ENCODE data around the gene C10orf67. TPM values are rescaled to one million over a fixed set of nuclear protein-coding genes. Genes with fewer than 3 reads are reported as not detected.
"Not testable (repeated sequence)": the region's sequence is repeated elsewhere in the genome, so short reads cannot be mapped to it uniquely, and the experiment has no call there.

C10orf67 gene
- total RNA-seq, 1 donor from 2014 or later = 0.08 TPM

DNA sequence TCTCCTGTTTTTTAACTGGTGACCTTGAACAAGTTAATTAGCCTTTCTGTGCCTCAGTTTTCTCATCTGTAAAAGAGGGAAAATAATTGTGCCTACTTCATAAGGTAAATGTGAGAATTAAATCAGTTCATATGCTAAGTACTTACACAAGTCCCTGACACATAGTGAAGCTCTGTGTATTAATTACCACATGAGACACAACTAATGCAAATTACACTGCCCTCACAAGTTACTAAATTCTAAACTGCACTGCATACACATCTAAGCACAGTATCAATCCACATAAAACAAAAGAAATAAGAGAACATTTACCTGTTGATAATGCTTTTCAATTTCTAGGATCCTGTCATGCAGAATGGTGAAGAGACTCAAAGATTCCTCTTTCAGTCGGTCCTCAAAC lies 22.5 kb downstream of the C10orf67 start:
- no peak for ATAC-seq

DNA sequence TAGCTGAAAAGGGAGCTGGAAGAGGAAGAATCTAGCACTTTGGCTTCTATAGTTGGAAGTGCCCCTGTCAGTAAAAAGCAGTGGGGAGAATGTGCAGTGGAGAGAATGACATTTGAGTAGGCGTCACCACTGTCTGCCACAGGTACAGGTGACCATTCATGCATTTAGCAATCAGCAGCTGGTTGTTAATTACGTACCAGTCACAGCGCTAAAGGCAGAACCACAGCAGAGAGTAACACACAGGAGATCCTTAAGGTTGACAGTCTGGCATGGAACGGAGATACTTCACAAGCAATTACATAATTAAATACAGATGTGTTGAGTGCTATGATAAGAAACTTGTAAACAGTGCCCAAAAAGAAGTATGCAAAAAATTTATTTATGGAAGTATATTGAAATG lies 24.8 kb downstream of the C10orf67 start:
- ATAC-seq = no peak

DNA sequence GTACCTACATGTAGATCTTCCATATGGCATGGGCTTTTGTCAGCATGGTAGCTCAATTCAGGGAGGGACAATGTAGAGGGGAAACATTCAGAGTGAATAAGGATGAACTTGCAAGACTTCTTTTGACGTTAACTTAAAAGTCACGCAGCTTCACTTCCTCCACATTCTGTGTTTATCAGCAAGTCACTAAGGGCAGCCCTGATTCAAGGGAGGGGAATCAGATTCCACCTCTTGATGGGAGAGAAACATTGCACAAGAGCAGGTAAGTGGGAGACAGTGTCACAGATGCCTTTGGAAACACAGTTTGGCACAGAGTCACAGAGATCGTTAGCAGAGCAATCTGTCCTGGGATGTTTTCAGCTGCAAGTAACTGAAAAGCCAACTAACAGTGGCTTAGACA lies 26.2 kb downstream of the C10orf67 start:
- ATAC-seq = no peak

DNA sequence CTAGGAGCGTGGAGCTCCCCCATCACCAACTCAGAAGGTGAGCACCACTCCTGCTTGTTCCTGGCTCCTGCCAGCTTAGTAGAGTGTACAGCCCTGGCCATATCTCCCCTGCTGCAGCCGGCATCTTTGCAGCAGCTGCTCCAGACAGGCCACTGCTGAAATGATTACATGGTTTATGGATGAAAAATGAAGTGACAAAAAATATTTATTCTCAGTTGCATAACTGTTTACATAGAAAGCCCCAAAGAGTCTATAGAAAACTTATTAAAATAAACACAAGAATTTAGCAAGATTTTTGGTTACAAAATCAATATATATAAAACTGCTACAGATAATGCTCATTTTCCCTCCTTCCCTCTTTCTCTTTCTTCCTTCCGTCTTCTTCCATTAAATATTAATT lies 27.2 kb downstream of the C10orf67 start:
- no peak for ATAC-seq

DNA sequence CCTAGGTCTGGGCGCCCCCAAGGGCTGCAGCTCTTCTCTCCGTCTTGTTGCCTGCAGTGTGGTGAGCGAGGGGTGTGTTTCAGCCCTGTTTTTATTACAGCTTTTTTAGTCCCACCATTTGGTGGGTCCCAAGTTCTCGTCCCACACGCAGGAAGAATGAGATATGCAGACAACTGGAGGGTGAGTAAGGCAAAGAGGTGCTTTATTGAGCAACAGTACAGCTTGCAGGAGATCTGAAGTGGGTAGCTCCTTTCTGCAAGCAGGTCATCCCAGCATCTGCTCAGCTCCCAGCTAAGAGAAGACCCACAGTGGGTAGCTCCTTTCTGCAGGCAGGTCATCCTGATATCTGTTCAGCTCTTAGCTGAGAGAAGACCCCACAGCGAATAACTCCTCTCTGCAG lies 28.2 kb downstream of the C10orf67 start:
- no peak for ATAC-seq

DNA sequence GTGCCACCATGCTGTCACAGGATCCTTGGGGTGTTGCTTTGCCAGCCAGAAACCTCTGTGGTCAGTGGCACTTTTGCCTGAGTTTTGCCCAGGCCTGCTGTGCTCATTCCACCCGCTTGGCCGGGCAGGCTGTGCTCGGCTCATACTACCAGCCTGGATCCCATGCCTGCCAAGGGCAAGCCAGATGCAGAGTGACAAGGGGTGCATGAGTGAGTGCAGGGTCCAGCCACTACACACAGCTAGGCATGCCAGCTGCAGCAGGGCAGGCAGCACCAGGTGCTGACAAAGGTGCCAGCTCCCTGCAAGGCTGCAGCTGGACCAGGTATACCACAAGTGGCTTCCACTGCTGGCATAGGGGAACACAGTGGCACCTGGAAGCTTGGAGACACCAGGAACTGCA lies 28.6 kb downstream of the C10orf67 start:
- no peak for ATAC-seq

DNA sequence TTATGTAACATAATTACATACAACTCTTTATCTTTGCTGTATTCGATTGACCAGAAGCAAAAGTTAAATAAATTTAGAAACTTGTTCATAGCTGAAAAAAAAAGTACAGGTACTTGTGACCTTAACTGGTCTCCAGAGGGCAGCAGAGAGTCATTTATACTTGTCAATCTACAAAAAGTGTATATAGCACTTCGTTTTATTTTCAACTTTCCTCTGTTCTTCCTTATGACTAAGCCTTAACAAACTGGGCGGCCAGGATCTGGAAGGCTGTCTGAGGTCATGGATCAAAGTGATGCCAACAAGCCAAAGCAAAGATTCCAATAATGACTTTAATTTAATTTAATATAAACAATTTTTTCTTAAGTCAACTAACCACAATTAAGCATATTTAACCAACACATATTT lies 29.8 kb downstream of the C10orf67 start:
- ATAC-seq = peak; percentile 90

DNA sequence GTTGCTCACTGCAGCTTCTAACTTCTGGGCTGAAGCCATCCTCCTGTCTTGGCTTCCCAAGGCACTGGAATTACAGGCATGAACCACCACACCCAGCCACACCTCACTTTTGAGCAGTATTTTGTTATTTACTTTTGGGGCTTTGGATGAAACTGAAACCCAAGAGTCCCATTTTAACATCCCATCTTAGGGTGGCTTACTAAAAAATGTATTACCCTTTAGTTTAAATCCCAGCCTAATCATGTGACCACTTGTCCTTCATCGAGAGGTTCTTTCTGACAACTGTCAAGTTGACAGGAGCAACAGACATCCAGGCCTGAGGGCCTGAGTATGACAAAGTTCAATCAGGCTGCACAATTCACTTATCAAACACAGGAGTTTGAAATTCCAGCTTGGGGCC lies 33.6 kb downstream of the C10orf67 start:
- ATAC-seq = no peak

DNA sequence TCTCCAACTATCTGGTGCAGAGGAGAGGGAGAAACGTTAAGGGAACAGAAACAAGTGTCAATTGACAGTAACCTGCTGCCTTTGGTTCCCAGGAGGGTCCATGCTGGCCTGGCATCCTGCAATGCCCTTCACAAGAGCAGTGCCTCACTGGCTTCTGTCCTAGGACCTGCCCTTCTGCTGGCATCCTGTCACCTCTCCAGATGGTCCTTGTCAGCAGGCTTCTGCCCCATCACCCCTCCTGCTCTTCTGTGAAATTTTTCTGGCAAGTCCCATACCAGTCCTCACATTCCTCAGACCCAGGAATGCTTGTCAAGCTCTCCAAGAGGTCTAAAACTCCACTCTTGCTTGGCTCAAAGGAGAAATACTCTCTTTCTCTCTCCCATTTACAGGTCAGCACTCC lies 34.2 kb downstream of the C10orf67 start:
- ATAC-seq = no peak

DNA sequence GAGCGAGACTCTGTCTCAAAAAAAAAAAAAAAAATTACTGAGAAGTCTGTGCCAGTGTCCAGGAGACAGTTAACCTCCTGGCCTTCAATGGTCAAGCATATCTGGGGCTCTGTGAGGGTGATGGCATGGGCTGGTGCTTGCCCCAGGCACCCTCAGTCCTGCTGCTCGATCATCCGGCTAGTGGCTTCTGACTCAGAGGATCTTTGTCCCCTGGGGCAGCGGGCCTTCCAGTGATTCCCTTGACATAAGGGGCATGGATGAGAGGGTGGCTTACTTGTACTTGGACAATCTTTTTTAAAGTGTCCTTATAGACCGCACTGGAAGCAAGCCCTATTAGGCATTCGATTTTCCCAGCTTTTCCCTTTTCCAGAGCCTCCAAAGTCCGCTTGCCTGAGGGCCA lies 44.6 kb downstream of the C10orf67 start:
- ATAC-seq = not testable (repeated sequence)

DNA sequence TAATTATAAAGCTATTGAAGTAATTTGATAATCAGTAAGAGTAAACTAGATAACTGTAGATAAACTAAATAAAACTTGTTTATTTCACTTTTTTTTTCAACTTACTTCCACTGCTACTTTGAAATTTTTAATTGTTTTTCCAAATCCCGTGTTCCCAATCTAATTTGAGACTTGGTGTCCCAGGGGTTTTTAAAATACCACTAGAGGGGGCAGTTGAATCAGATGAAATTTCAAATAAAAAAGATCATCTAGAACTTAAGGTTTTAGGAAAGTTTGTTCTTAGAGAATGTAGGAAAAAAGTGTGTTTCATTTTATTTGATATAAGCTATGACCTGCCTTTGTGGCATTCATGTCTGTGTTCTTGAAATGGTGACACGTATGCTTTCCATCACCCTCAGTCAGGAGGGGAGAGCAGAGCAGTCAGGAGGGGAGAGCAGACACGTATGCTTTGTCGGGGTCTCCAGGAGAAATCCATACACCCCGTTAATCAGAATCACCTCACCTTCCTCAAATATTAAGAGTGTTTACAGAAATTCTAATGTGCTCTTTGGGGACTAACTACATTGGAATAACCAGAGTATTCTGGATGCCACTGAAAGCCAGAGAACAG lies 49.9 kb downstream of the C10orf67 start:
- ATAC-seq = no peak

DNA sequence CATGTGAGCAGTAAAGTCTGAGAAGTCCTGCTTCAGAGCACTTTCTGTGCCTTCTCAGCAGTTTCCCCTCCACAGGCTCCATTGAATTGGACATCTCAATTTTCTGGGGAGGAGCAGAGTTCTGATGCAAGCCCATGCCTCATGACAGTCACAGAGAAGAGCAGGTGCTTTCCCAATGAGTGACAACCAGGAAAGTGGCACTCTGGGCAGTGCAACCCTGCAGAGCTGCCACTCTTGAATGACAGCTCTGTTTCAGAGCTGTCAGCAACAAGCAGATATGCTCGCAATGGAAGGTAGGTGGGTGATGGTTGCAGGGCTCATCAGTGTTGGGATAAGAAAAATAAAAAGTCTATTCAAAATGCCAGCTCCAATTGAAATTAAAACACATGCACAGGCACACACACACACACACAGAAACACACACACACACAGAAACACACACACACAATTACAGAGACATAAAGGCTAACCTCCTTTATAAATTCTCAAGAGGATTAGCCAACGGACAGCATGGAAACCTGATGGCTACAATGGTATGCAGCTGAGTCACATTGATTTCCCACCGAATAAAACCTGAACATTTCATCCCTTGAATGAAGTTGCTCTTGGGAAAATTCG lies 50.5 kb downstream of the C10orf67 start:
- no peak for ATAC-seq

DNA sequence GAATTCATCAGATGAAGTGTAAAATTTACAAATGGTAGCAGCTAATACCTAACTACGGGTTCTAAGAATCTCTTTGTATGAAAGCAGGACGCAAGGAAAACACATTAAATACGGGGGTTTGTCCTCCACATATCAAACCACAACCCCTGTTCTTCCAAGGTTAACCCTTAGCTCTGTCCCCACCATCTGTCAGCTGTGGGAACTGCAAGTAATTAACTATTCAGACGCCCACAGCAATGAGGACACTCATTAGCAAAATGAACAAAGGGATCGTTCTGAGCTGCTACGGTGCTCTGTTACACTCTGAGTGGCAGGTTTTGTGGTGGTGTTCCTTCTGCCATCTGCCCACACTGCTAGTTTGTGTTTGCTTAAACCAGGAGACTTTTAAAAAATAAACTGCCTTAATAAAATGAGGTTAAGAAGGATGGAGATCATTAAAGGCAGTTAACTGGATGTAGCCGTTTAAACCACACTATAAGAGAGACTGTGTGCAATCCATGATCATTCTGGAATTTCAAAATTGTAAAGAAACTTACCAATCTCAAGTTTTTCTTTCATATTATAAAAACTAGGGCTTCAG lies 51.4 kb downstream of the C10orf67 start:
- ATAC-seq = peak; percentile 51

DNA sequence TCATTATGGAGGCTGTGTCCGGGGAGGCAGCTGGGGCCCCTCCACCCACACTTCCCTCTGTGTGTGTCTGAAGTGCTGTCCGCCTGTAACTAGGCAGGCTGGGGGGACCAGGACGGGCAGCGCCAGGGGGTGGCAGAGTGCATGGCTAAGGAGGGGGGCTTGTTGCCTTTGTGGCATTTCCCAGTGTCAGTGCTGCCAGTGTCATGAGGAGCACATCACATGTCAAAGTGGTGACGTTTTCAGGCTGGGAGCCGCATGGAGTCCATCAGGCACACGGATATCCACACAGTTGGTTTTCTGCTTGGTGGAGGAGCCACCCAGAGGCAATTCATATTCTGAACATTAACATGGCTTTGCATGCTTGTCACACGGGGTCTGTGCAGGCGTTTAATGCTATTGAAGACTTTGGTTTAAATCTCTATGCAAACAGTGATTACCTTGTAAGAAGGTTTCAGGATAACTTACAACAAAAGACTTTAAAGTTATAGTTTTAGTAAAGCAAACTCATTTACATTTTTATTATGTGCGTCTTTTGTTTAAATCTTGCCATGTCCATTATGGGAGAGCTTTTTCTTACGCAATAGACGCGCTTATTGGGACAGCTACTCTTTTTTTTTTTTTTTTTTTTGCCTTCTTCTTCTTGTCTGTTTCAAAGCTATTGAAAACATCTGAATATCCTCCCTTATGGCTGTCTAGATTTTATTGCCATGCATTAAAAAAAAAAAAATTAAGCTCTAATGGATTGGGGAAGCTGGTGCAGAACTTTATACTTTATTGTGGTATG lies 52.9 kb downstream of the C10orf67 start:
- ATAC-seq = no peak

DNA sequence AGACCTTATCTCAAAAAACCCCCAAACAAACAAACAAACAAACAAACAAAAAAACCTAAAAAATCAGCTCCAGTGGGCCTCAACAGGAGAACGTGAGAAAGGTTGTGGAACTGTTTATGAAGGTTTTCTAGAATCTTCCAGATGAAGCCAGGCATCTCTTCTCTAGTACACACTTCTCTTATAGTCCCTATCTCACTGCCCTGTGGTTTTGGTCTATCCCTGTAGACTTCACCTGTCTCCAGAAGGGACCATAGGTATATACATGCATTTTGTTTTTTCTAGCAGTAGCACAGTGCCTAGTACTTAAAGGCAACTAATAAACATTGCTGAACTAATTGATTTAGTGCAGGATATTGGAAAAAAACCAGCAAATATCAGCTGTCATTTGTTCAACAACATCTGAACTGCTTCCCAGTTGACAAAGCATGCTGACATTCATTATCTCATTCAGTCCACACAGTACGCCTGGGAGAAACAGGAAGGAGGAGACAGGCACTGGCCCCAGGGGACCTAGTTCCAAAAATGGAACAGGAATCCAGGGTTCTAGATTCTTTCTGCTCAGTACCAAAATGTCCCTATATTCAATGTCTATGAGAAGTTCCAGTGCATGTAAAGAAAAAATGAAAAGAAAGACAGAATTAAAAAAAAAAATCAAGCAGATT lies 59.8 kb downstream of the C10orf67 start:
- no peak for ATAC-seq

DNA sequence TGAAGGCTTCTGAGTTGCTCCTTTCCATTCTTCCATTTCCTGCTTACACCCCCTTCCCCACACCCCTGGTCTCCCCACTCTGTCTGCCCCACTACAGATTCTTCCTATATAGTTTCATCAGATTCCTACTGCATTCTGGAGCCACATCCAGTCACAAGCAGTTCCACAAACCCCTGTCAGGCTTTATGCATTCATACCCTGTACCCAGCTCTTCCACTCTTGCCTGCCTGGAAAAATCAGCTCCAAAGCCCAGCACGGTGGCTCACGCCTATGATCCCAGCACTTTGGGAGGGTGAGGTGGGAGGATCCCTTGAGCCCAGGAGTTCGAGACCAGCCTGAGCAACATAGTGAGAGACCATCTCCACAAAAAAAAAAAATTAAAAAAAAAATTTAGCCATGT lies 60.4 kb downstream of the C10orf67 start:
- ATAC-seq = no peak

DNA sequence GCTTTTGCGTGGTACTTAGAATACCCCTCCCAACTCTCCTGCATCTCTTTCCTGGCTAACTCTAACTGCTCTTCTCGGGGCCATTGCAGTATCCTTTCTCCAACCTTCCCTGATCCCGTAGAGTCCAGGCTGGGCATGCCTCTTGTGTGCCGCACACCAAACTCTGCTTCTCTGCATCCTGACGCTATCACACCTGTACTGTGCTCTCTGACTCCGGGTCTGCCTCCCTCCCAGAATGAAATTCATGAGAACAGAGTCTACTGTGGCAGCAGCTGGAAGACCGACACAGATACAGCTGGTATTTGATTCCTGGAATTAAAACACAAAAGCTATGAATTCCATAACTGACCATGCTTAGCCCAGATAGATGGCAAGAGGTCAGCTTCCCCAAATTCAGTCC lies 60.9 kb downstream of the C10orf67 start:
- no peak for ATAC-seq

DNA sequence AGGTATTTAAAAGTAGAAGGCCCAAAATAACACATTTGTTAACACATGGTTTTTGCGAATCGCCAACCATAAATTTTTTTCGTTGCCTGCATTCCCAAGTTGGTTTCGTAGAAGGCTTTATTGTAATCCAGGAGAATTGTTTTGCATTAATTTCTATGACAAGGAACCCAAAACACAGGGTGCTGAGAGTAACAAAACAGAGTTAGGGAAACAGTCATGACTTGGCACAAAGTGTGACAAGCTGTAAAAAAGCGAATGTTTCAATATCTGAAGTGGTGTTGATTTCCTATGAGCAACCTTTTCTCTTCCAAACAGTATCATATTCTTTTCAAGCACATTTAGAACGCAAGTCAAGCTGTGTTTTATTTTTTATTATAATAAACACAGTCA lies 63.6 kb downstream of the C10orf67 start:
- ATAC-seq = no peak

DNA sequence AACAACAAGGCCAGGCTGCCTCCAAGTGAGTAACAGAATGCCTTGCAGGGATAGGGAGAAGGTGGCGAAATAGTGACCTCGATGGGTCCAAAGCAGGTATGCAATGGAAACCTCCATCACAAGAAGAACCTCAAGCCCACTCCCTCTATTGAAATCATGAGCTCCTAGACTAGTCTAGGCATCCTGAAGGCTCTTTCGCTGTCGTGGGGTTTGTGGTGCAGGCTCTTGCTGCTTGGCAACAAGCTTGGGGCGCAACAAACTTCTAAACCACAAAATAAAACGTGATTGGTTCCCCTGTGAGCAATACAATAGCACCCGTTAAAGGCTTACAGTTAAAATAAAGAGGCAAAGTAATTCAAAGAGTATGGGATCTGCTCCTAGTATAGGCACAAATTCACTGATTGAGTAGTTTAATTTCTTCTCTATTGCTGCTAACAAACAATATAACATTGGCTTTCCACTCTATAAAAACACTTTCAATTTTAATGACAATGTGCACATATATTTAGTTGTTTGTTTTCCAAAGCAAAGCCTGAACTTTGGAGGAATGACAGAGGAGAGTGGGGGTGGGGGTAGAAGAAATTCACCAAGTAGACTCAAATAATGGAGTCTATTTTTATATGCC lies 64.1 kb downstream of the C10orf67 start:
- ATAC-seq = no peak

DNA sequence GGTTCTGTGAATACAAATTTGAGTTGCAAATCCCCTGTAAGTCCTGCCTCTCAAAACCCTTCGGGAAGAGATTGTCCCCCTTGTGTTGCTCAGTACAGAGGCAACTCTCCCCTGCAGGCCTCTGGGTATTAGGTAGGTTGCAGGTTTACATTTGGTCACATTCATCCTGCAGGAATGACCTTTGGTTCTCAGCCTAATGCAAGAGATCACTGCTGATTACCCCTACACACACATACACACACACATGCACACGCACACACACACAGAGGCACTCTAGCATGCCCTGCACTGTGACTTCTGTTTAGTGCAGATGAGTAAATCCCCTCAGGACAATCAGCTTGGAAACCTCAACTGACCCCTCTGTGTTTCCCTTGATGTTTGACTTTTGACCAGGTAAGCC lies 69.2 kb downstream of the C10orf67 start:
- no peak for ATAC-seq

DNA sequence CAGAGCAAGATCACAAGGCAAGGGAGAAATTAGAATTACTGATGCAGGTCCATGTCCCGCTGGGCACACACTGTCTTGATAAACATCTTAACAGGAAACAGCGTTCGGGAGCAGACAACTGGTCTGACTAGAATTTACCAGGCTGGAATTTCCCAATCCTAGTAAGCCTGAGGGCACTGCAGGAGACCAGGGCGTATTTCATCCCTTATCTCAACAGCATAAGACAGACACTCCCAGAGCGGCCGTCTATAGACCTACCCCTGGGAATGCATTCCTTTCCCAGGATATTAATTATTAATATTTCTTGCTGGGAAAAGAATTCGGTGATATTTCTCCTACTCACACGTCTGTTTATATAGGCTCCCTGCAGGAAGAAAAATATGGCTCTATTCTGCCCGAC lies 70.4 kb downstream of the C10orf67 start:
- ATAC-seq = not testable (repeated sequence)

DNA sequence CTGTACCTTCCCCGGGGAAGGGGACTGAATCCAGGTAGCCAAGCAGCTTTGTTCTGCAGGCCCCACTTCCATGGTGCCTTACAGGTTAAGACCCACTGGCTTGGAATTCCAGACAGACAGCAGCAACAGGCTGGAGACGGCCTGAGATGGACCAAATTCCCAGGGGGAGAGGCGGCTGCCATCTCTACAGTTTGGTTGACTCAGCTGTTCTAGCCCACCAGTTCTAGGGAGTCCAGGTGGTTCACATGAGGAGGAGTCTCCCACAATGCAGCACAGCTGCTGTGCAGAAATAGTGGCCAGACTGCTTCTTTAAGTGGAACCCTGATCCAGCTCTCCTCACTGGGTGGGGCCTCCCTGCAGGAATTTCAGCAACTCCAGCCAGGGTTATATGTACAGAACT lies 74.1 kb downstream of the C10orf67 start:
- no peak for ATAC-seq
